Epidermal melanocyte (primary cell): ENCODE data around the gene SND1.
"Not testable (repeated sequence)": the region's sequence is repeated elsewhere in the genome, so short reads cannot be mapped to it uniquely, and the experiment has no call there.

Source experiments
- DNase-seq: peaks from one replicate; pipeline ENCODE4 v3.0.0; 2011; ENCODE audit warnings: low spot score; ENCODE audit not compliant: insufficient read length

Gene SND1

GRCh38 chr7:128092221-128092620 is 440.2 kb downstream of the SND1 start:
- no peak for DNase-seq

- no peak for DNase-seq
Measured at GRCh38 chr7:128093614-128094570, 441.9 kb downstream of the SND1 start.

GRCh38 chr7:128094686-128095085 is 442.7 kb downstream of the SND1 start:
- DNase-seq: no peak

GRCh38 chr7:128097211-128097731 is 445.3 kb downstream of the SND1 start:
- no peak for DNase-seq

GRCh38 chr7:128098629-128099028 is 446.6 kb downstream of the SND1 start:
- no peak for DNase-seq

- DNase-seq: no peak
Measured at GRCh38 chr7:128099204-128099671, 447.2 kb downstream of the SND1 start.

GRCh38 chr7:128100225-128100948 is 448.4 kb downstream of the SND1 start:
- DNase-seq: no peak

- no peak for DNase-seq
Measured at GRCh38 chr7:128100949-128101713, 449.1 kb downstream of the SND1 start.

GRCh38 chr7:128102490-128103291 is 450.7 kb downstream of the SND1 start:
- no peak for DNase-seq

GRCh38 chr7:128103498-128104107 is 451.6 kb downstream of the SND1 start:
- no peak for DNase-seq

GRCh38 chr7:128104108-128104742 is 452.2 kb downstream of the SND1 start:
- DNase-seq: no peak

GRCh38 chr7:128105228-128106022 is 453.4 kb downstream of the SND1 start:
- DNase-seq: no peak

- no peak for DNase-seq
Measured at GRCh38 chr7:128106821-128107220, 454.8 kb downstream of the SND1 start.

- DNase-seq: not testable (repeated sequence)
Measured at GRCh38 chr7:128107516-128107915, 455.5 kb downstream of the SND1 start.

GRCh38 chr7:128108129-128108528 is 456.1 kb downstream of the SND1 start:
- DNase-seq: no peak

- DNase-seq: no peak
Measured at GRCh38 chr7:128108641-128109423, 456.8 kb downstream of the SND1 start.

- not testable (repeated sequence) for DNase-seq
Measured at GRCh38 chr7:128109424-128109969, 457.5 kb downstream of the SND1 start.
